ENCODE measurements around the gene ZNF627.

DNA sequence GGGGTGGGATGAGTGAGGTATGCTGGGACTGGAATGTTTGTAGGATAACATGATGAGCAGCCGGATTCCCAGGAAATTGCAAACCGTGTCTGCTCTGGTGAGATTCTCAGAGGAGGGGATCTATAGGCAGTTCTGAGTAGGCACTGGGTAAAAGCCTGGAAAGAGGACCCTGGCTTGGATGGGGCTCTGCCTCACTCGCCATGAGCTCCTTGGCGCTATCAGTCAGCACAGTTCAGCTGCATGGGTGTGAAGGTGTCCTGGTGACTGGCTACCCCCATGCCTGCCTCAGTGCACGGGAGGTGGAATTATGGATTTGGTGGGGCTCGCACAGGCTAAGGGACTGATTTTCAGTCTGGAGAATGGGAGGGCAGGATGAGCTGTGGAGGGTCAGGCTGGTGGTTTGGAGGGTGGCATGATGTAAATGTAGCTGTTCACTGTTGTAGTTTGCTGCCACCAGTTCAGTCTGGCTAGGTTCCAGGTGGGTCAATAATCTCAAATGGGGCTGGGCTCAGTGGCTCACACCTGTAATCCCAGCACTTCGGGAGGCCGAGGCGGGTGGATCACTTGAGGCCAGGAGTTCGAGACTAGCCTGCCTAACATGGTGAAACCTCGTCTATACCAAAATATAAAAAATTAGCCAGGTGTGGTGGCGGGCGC is 9.2 kb upstream of the ZNF627 start:
- no peak for TF ChIP-seq EZH2 (IDR thresholded peaks at IDR 0.05; ENCODE audit: borderline replicate concordance, insufficient read depth, low read length, poor library complexity, severe bottlenecking)
- no peak for TF ChIP-seq CTCF (IDR thresholded peaks at IDR 0.05; ENCODE audit: poor library complexity, severe bottlenecking)
- peak; percentile 10 for TF ChIP-seq RAD21 (conservative IDR thresholded peaks at IDR 0.05)
- TF ChIP-seq POLR2AphosphoS5 (IDR thresholded peaks at IDR 0.05), result no peak
